H1 (cell line): ENCODE results near the gene SH3BGRL3. TPM values are rescaled to one million over a fixed set of nuclear protein-coding genes. Genes with fewer than 3 reads are reported as not detected.

ENCODE experiments used
- CBX8 ChIP-seq: fragments of 300-800, 300-1000 bp; sonication (generic); IDR thresholded peaks from 2 replicates; pipeline ENCODE4 v1.7.1; 2016; ENCODE audit warnings: low read depth, low read length, borderline replicate concordance
- GABPA ChIP-seq: IDR thresholded peaks from 2 replicates; pipeline ENCODE4 v1.6.1; 2011; ENCODE audit warnings: mild to moderate bottlenecking, low read length, moderate library complexity, borderline replicate concordance; ENCODE audit not compliant: insufficient read depth
- SIX5 ChIP-seq: IDR thresholded peaks from 2 replicates; pipeline ENCODE4 v1.6.1; 2011; ENCODE audit warnings: mild to moderate bottlenecking, low read depth, low read length
- SP1 ChIP-seq: IDR thresholded peaks from 2 replicates; pipeline ENCODE4 v1.6.1; 2011; ENCODE audit warnings: low read depth, low read length
- SUZ12 ChIP-seq: fragments of 200-600 bp; sonication (generic); IDR thresholded peaks from 2 replicates; pipeline ENCODE4 v1.6.1; 2012; ENCODE audit warnings: mild to moderate bottlenecking, inconsistent platforms, low read length, moderate library complexity, mixed read lengths
- polyA plus RNA-seq, 7 experiments: library from polyadenylated mRNA; depleted of rRNA in 3 of 7; stranded (reverse) in 5 of 7; unstranded in 2 of 7; fragments of >200 nt in 5 of 7; fragments of 200-250 nt in 2 of 7; gene quantifications; 1 replicate in 5 of 7; 2 replicates in 1 of 7; 4 replicates in 1 of 7; pipeline versions ENCODE4 v1.2.1 to v1.2.3, GENCODE V29; 2011 to 2013; ENCODE audit warnings: missing spikeins in 2 of 7, mixed read lengths in 2 of 7
- total RNA-seq: library from RNA; stranded (reverse); fragmentation: NEBNext Ultra II Directional; extraction: Animal tissue kit (Norgen Biotek cat#: 25700); gene quantifications from 2 replicates; pipeline ENCODE4 v1.2.1, GENCODE V29; 2021

SH3BGRL3 gene
- total and polyA plus RNA-seq, 2 of the 8 experiments (the other 6 are each of a cell fraction or from before 2014, with no cell fraction given), result 77.8 to 107 TPM

DNA sequence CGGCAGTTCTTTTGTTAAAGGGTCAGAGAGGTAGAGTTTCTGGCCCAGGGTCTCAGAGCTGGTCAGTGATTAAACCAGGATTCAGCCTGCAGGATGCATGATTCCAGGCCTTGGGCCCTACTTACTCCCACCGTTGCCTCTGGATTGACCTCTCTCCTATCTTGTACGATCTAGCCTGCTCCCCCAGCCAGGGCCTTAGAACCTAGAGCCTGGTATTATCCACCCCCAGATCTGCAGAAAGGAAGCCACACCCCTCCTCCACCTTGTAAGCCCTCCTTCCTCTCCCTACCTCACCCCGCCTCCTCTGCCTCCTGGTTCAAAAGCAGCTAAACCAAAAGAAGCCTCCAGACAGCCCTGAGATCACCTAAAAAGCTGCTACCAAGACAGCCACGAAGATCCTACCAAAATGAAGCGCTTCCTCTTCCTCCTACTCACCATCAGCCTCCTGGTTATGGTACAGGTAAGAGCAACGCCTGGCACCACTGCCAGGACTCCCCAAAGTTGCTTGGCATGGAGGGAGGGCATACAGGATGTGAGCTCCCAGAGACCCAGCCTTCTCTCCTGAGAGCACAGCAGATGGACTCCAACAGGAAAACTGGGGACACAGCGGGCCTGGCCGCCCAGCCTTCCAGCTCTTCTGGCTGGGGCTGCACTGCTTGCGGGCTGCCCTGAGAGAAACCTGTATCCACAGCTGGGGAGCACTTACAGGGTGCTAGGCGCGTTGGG is 37.9 kb downstream of the SH3BGRL3 start, which contains the start of gene CD52 (continued):
- no peak for TF ChIP-seq CBX8
- TF ChIP-seq SIX5, result no peak
- no peak for TF ChIP-seq GABPA
- TF ChIP-seq SUZ12, result no peak
- TF ChIP-seq SP1, result no peak
